Kidney (tissue), 14 donors: ENCODE results near the gene CRYBG1. TPM values are rescaled to one million over a fixed set of nuclear protein-coding genes. Genes with fewer than 3 reads are reported as not detected.

Source experiments
- DNase-seq, 5 donors: peaks; one replicate each; pipeline ENCODE4 v3.0.0-alpha.2; 2013 to 2020
- FAIRE-seq: peaks from 2 replicates; lab custom pipeline; 2012; peaks lifted over from hg19 to GRCh38; lab: Jason Lieb, UNC
- H3K27ac ChIP-seq, 2 donors: one replicate each; pipeline ENCODE4 v1.7.0; 2013; ENCODE audit warnings: low read depth in 2 of 2, low read length in 2 of 2, inconsistent platforms in 1 of 2
- H3K27me3 ChIP-seq: one replicate; pipeline ENCODE4 v1.7.1; 2013; ENCODE audit warnings: low read length, inconsistent platforms; ENCODE audit not compliant: control insufficient read depth, insufficient read depth
- H3K36me3 ChIP-seq, 3 donors: one replicate each; pipeline versions ENCODE4 v1.7.0 to v1.7.1; 2013; ENCODE audit warnings: low read length in 3 of 3, control low read depth in 1 of 3, inconsistent platforms in 1 of 3; ENCODE audit not compliant: insufficient read depth in 3 of 3, control insufficient read depth in 2 of 3
- H3K4me1 ChIP-seq, 3 donors: one replicate each; pipeline versions ENCODE4 v1.7.0 to v1.7.1; 2013; ENCODE audit warnings: low read length in 3 of 3, inconsistent platforms in 1 of 3, low read depth in 1 of 3; ENCODE audit not compliant: control insufficient read depth in 2 of 3, insufficient read depth in 2 of 3
- H3K4me3 ChIP-seq, 3 donors: one replicate each; pipeline versions ENCODE4 v1.7.0 to v1.8.1; 2013; ENCODE audit warnings: low read length in 3 of 3, control low read depth in 1 of 3, inconsistent platforms in 1 of 3
- H3K9ac ChIP-seq, 3 donors: one replicate each; pipeline versions ENCODE4 v1.7.0 to v1.7.1; 2013; ENCODE audit warnings: low read length in 3 of 3, control low read depth in 1 of 3, inconsistent platforms in 1 of 3
- H3K9me3 ChIP-seq, 3 donors: one replicate each; pipeline versions ENCODE4 v1.7.0 to v1.7.1; 2013; ENCODE audit warnings: low read length in 3 of 3, control low read depth in 1 of 3, inconsistent platforms in 1 of 3; ENCODE audit not compliant: control insufficient read depth in 2 of 3, insufficient read depth in 1 of 3
- CTCF ChIP-seq: IDR thresholded peaks from 3 replicates; pipeline ENCODE4 v1.5.1; 2012; ENCODE audit warnings: mild to moderate bottlenecking, moderate library complexity, borderline replicate concordance; ENCODE audit not compliant: insufficient read depth; ENCODE audit errors: extremely low read depth
- intact Hi-C: fragments of 100-400 bp; cut with DNase I; formaldehyde crosslinking; loops from one replicate; pipeline ENCODE4 v1.11.1; 2022
- polyA plus RNA-seq: library from polyadenylated mRNA; stranded (reverse); fragments of 350-450 nt; fragmentation: Illumina TruSeq; extraction: RNeasy Lipid Tissue Mini Kit (QIAGEN cat#74804); gene quantifications from one replicate; pipeline ENCODE4 v1.2.3, GENCODE V29; 2014; ENCODE audit warnings: low read depth, low replicate concordance; ENCODE audit not compliant: insufficient read depth
- total RNA-seq: library from RNA; stranded (reverse); fragmentation: NEBNext Ultra II Directional; extraction: Animal tissue kit (Norgen Biotek cat#: 25700); gene quantifications from one replicate; pipeline ENCODE4 v1.2.1, GENCODE V29; 2021
- donor health status: control.
- donor health status: control.
- donor health status: control.
- donor health status: control.
- donor health status: control.
- donor health status: DM: yes; HTN: yes; CAD: no.
- donor health status: Normal renal cell carcinoma (clear cell type).

The CRYBG1 gene
- total and polyA plus RNA-seq, 2 donors from 2014 or later = 7.0 to 32.6 TPM

- H3K4me1 ChIP-seq = peaks cover 0 to 10% (median 8%) of the 10 kb centered on the region in 3 donors
- FAIRE-seq = no peak
- intact Hi-C loops = no loop called here
- no peak for TF ChIP-seq CTCF
- H3K9ac ChIP-seq = no peak overlapping the region
- no peaks in the 10 kb centered on the region for H3K36me3 ChIP-seq
- peaks cover 20% of the 10 kb centered on the region for H3K27me3 ChIP-seq
- no peak overlapping the region for H3K27ac ChIP-seq
- H3K4me3 ChIP-seq = no peak overlapping the region
- no peaks in the 10 kb centered on the region for H3K9me3 ChIP-seq
- DNase-seq = no peak
These were observed 148.3 kb downstream of the CRYBG1 start for GRCh38 chr6:106508834-106509233.

DNA sequence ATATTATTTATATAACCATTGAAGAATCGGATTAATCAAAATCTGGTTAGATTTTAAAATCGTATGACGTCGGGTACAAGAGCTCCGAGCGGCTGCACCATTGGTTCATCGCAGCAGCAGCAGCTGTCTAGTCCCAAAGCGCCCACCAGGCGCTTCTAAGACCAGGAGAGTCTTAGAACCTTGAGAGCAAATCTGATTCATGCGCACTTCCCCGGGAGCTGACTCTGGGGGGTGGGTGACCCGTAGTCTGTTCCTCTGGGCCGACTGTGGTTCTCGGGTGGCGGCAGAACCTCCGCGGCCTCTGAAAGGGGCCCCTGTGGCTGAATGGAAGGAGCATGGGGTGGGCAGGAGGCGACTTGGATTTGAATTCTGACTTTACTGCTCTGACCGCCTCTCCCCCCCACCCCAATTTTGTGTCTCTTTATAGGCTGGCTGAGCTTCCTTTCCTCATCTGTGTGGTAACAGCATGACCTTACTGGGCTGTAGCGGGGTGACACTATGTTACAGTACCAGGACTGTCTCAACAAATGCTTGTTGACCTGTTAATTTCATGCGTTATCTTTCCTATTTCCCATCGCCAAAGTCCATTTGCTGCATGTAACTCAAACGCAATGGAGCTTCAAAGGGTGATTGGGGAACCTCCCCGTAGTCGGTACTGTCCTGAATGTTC, 149.0 kb downstream of the CRYBG1 start:
- DNase-seq (peak in 2 of 5 donors; percentile 13 to 44), FAIRE-seq (no peak)
- H3K27me3 ChIP-seq = peaks cover 20% of the 10 kb centered on the region
- peaks cover 0 to 13% (median 8%) of the 10 kb centered on the region in 3 donors for H3K4me1 ChIP-seq
- H3K9ac ChIP-seq = no peak overlapping the region
- H3K4me3 ChIP-seq = peak overlapping the region in 1 of 3 donors; percentile 78
- no peak overlapping the region for H3K27ac ChIP-seq
- no peak for TF ChIP-seq CTCF
- H3K36me3 ChIP-seq = no peaks in the 10 kb centered on the region
- no peaks in the 10 kb centered on the region for H3K9me3 ChIP-seq
- intact Hi-C loops = no loop called here

- H3K36me3 ChIP-seq = no peaks in the 10 kb centered on the region
- H3K9ac ChIP-seq = no peak overlapping the region
- intact Hi-C loops = no loop called here
- DNase-seq (peak; percentile 76 to 85 (median 80)), FAIRE-seq (no peak)
- H3K9me3 ChIP-seq = no peaks in the 10 kb centered on the region
- no peak for TF ChIP-seq CTCF
- peaks cover 20% of the 10 kb centered on the region for H3K27me3 ChIP-seq
- H3K27ac ChIP-seq = no peak overlapping the region
- H3K4me1 ChIP-seq = peaks cover 0 to 13% (median 8%) of the 10 kb centered on the region in 3 donors
- peak overlapping the region in 2 of 3 donors; percentile 64 to 78 for H3K4me3 ChIP-seq
These were observed 149.8 kb downstream of the CRYBG1 start for GRCh38 chr6:106510090-106510970.
